ENCODE data around the gene MOGAT3.

MOGAT3 gene

GRCh38 chr7:101172005-101172853 lies 28.6 kb downstream of the MOGAT3 start:
- DNase-seq (ENCODE audit: low spot score), result no peak

GRCh38 chr7:101171442-101171837 lies 29.4 kb downstream of the MOGAT3 start:
- no peak for DNase-seq (ENCODE audit: low spot score)

DNA sequence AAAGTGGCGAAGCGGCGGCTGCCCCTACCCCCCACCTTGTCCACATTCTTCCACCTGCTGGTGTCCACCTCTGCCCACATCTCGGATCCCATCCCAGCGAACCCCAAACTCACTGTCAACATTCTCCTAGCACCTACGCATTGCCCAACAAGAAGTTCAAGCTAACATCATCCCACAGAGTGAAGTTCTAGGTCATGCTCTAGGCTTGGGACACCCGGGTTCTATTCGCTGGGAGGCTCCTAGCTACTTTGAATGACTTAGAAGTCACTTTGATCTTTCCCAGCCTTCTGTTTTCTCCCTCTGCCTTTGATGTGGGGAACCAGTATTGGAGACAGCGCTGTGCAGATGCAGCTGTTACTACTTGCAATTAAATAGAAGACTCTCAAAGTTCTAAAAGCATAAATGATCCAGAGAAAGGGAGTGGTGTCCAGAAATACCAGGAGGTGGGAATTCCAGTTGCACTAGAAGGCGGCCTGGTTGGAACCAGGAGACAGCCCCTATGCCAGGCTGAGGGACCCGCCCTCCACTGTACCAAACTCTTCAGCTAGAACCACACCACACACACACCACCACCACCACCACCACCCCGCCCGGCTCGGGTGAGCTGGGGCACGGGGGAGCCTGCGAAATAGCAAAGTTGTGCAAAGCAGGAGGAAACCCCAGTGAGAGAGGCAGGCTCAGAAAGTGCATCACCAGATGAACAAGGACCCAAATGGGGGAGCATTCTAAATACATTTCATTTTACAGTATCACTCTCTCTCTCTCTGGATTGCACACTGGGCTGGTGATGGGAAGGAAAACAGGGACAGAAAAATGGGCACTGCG lies 30.0 kb downstream of the MOGAT3 start:
- DNase-seq (ENCODE audit: low spot score), result no peak

- peak; percentile 78 for DNase-seq (ENCODE audit: low spot score)
Measured at GRCh38 chr7:101169838-101170551, 30.8 kb downstream of the MOGAT3 start.

- no peak for DNase-seq (ENCODE audit: low spot score)
Measured at GRCh38 chr7:101169110-101169837, 31.6 kb downstream of the MOGAT3 start.

- DNase-seq (ENCODE audit: low spot score), result no peak
Measured at GRCh38 chr7:101168412-101169049, 32.3 kb downstream of the MOGAT3 start.

GRCh38 chr7:101167645-101168411 lies 33.0 kb downstream of the MOGAT3 start:
- no peak for DNase-seq (ENCODE audit: low spot score)

GRCh38 chr7:101166909-101167644 lies 33.8 kb downstream of the MOGAT3 start:
- DNase-seq (ENCODE audit: low spot score), result no peak

DNA sequence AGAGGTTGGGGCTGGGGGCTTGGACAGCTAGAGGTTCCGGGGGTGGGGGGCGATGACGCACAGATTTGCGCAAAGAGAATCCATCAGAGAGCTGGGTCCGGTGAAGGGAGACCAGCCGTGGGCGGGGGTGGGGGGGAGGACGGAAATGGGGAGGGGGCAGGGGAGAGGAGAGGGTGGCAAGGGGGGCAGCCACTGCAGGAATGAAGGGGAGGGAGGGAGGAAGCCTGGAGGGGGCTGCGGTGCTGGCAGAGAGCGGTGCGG lies 34.3 kb downstream of the MOGAT3 start:
- DNase-seq (ENCODE audit: low spot score), result no peak

GRCh38 chr7:101165958-101166647 lies 34.7 kb downstream of the MOGAT3 start:
- DNase-seq (ENCODE audit: low spot score), result no peak

GRCh38 chr7:101165075-101165957 lies 35.5 kb downstream of the MOGAT3 start, which contains the start of gene VGF:
VGF (minus strand) TSS chr7:101165569; CDS start chr7:101164843, 726 bp downstream.
- DNase-seq (ENCODE audit: low spot score), result peak; percentile 98

- peak; percentile 86 for DNase-seq (ENCODE audit: low spot score)
Measured at GRCh38 chr7:101164071-101164840, 36.6 kb downstream of the MOGAT3 start.

DNA sequence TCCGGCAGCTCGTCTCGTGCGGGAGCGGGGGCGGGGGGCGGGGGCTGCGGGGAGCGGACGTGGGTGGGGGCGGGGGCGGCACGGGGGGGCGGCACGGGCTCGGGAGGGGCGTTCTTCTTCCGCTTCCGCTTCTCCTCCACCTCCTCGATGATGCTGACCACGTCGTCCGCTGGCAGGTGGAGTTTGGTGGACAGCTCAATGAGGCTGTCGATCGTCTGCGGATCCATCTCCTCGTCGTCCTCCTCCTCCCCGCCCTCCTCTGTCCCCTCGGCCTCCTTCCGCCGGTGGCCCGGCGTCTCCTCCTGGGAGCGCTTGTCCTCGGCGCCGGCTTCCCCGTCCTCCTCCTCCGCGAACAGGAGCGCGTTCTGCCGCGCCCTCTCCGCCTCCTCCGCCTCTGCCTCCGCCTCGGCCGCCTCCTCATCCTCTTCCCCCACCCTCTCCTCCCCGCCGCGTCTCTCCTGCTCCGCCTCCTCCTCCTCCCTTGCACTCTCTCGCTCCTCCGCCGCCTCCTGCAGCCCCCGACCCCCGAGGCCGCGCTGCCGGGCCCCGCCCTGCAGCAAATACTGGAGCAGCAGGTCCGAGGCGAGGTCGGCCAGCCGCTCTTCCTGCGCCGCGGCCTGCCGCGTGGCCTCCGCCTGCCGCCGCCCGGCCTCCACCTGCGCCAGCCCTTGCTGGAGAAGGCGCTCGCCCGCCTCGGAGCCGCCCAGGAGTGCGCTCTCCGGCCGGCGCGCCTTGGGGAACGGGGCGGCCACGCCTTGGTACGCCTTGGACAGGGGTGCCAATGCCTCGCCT lies 37.4 kb downstream of the MOGAT3 start:
- DNase-seq (ENCODE audit: low spot score), result peak; percentile 86

GRCh38 chr7:101162551-101163278 lies 38.1 kb downstream of the MOGAT3 start:
- DNase-seq (ENCODE audit: low spot score), result peak; percentile 93

GRCh38 chr7:101161692-101162471 lies 39.0 kb downstream of the MOGAT3 start:
- DNase-seq (ENCODE audit: low spot score), result no peak

Measured in RKO (cell line).